Ascending aorta (tissue), 2 donors: ENCODE measurements around the gene TRIO. TPM values are rescaled to one million over a fixed set of nuclear protein-coding genes. Genes with fewer than 3 reads are reported as not detected.

Source experiments
- DNase-seq, 2 donors: peaks; one replicate each; pipeline ENCODE4 v3.0.0-alpha.2; 2019; ENCODE audit warnings: low spot score in 2 of 2
- H3K27ac ChIP-seq, 2 donors: fragments of 200-600 bp; sonication (generic); one replicate each; pipeline ENCODE4 v1.5.1; 2016 to 2017; ENCODE audit warnings: mild to moderate bottlenecking in 1 of 2
- H3K27me3 ChIP-seq: fragments of 200-600 bp; sonication (generic); one replicate; pipeline ENCODE4 v1.5.1; 2017
- H3K36me3 ChIP-seq, 2 donors: fragments of 200-600 bp; sonication (generic); one replicate each; pipeline ENCODE4 v1.5.1; 2016
- H3K4me1 ChIP-seq, 2 donors: fragments of 200-600 bp; sonication (generic); one replicate each; pipeline ENCODE4 v1.5.1; 2016 to 2017; ENCODE audit warnings: mild to moderate bottlenecking in 1 of 2
- H3K4me3 ChIP-seq, 2 donors: fragments of 200-600 bp; sonication (generic); one replicate each; pipeline ENCODE4 v1.5.1; 2016 to 2017; ENCODE audit warnings: mild to moderate bottlenecking in 1 of 2
- H3K9me3 ChIP-seq, 2 donors: fragments of 200-600 bp; sonication (generic); one replicate each; pipeline ENCODE4 v1.5.1; 2016
- CTCF ChIP-seq, 3 experiments: fragments of 200-600 bp in 2 of 3; fragments of 450-650 bp in 1 of 3; sonication (generic) in 2 of 3; IDR thresholded peaks; one replicate each; pipeline ENCODE4 v1.5.1; 2016 to 2019; ENCODE audit warnings: antibody characterized with exemption in 3 of 3, mild to moderate bottlenecking in 1 of 3, moderate library complexity in 1 of 3
- intact Hi-C: fragments of 100-400 bp; cut with DNase I; formaldehyde crosslinking; loops from one replicate; pipeline ENCODE4 v1.15.1; 2023
- total RNA-seq: library from RNA; depleted of rRNA; stranded (reverse); fragments of >200 nt; gene quantifications from one replicate; pipeline ENCODE4 v1.1.0, GENCODE V29; 2016

TRIO gene
- total RNA-seq, 1 donor from 2014 or later = 262 TPM

- intact Hi-C loops = no loop called here
- TF ChIP-seq CTCF (IDR thresholded peaks at IDR 0.05) = no peak
- no peaks in the 10 kb centered on the region for H3K27me3 ChIP-seq
- H3K4me3 ChIP-seq = no peak overlapping the region
- H3K4me1 ChIP-seq = peaks cover 3 to 34% of the 10 kb centered on the region in 2 donors
- DNase-seq = no peak
- H3K36me3 ChIP-seq = no peaks in the 10 kb centered on the region
- H3K9me3 ChIP-seq = no peaks in the 10 kb centered on the region
- H3K27ac ChIP-seq = no peak overlapping the region
Observed at GRCh38 chr5:14158890-14159666, 15.9 kb downstream of the TRIO start.

GRCh38 chr5:14161825-14162556 is 18.8 kb downstream of the TRIO start:
- Histone ChIP-seq H3K9me3 (no peaks in the 10 kb centered on the region), H3K36me3 (no peaks in the 10 kb centered on the region), H3K4me1 (peaks cover 0 to 21% of the 10 kb centered on the region in 2 donors), H3K27ac (no peak overlapping the region), H3K27me3 (no peaks in the 10 kb centered on the region), H3K4me3 (no peak overlapping the region)
- no peak for TF ChIP-seq CTCF (IDR thresholded peaks at IDR 0.05)
- no peak for DNase-seq
- intact Hi-C loops = no loop called here

GRCh38 chr5:14164164-14165163 is 21.3 kb downstream of the TRIO start:
- Histone ChIP-seq H3K4me1 (peaks cover 0 to 20% of the 10 kb centered on the region in 2 donors), H3K9me3 (no peaks in the 10 kb centered on the region), H3K27me3 (no peaks in the 10 kb centered on the region), H3K27ac (no peak overlapping the region), H3K4me3 (no peak overlapping the region), H3K36me3 (no peaks in the 10 kb centered on the region)
- DNase-seq = no peak
- intact Hi-C loops = no loop called here
- TF ChIP-seq CTCF (IDR thresholded peaks at IDR 0.05) = no peak

GRCh38 chr5:14165375-14166106 is 22.4 kb downstream of the TRIO start:
- DNase-seq = no peak
- Histone ChIP-seq H3K9me3 (no peaks in the 10 kb centered on the region), H3K36me3 (no peaks in the 10 kb centered on the region), H3K4me1 (peaks cover 0 to 20% of the 10 kb centered on the region in 2 donors), H3K4me3 (no peak overlapping the region), H3K27me3 (no peaks in the 10 kb centered on the region), H3K27ac (no peak overlapping the region)
- TF ChIP-seq CTCF (IDR thresholded peaks at IDR 0.05) = no peak
- intact Hi-C loops = no loop called here

- no peaks in the 10 kb centered on the region for H3K27me3 ChIP-seq
- H3K4me3 ChIP-seq = no peak overlapping the region
- no peaks in the 10 kb centered on the region for H3K36me3 ChIP-seq
- H3K9me3 ChIP-seq = no peaks in the 10 kb centered on the region
- no peak for DNase-seq
- no peak overlapping the region for H3K27ac ChIP-seq
- intact Hi-C loops = no loop called here
- peaks cover 0 to 21% of the 10 kb centered on the region in 2 donors for H3K4me1 ChIP-seq
- TF ChIP-seq CTCF (IDR thresholded peaks at IDR 0.05) = no peak
Observed at GRCh38 chr5:14166437-14166836, 23.3 kb downstream of the TRIO start.
